ACHN (cell line): Measurements from ENCODE around the gene FBN1.

Experiments
- DNase-seq: peaks from one replicate; pipeline ENCODE4 v3.0.0-alpha.2; 2015
- in situ Hi-C: cut with HindIII; loops from 2 replicates; pipeline ENCODE4 v1.10.0; 2017; ENCODE audit warnings: low sequenced_read_pairs, low pct_ligation_motif_present, low pct_unique_long_range_greater_than_20kb

The FBN1 gene

DNA sequence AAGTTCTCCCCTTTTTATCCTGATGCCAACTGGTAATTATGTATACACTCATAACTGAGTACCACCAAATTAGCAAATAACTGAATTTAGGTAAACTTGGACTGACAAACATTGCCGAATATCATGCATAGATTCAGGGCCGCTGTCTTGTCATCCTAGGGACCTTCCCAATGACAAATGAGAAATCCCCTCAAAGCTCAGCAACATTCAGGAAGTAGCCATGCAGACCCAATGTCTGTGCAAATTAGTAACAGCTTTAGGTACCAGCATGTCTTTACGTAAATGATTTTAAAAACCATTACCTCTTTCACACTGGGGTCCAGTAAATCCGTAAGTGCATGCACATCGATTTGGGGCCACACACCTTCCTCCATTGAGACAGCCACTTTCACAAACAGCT is 49.5 kb downstream of the FBN1 start:
- DNase-seq, result no peak
- in situ Hi-C loops, result no loop called here

DNA sequence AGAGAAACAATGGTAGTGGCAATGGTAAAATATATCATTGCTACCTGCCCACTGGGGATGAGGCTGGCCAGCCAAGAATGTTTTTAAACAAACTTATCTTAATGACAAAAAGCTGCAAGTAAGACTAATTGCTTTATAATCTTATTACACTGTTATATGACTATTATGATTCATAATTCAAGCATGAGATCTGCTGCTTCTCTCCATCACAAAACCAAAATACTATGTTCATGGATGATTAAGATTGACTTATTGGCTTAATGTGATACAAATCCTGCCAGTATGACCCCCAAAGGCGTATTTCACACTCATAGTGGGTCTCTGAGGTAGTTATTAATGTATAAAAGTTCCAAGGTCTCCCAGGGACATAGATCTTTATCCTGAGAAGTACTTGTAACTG is 52.6 kb downstream of the FBN1 start:
- DNase-seq, result no peak

GRCh38 chr15:48592221-48592731 is 53.2 kb downstream of the FBN1 start:
- in situ Hi-C loops, result no loop called here
- no peak for DNase-seq

More for the DNA sequence above, 52.6 kb downstream of the FBN1 start:
- in situ Hi-C loops, result no loop called here

GRCh38 chr15:48590723-48591122 is 54.8 kb downstream of the FBN1 start:
- no peak for DNase-seq

DNA sequence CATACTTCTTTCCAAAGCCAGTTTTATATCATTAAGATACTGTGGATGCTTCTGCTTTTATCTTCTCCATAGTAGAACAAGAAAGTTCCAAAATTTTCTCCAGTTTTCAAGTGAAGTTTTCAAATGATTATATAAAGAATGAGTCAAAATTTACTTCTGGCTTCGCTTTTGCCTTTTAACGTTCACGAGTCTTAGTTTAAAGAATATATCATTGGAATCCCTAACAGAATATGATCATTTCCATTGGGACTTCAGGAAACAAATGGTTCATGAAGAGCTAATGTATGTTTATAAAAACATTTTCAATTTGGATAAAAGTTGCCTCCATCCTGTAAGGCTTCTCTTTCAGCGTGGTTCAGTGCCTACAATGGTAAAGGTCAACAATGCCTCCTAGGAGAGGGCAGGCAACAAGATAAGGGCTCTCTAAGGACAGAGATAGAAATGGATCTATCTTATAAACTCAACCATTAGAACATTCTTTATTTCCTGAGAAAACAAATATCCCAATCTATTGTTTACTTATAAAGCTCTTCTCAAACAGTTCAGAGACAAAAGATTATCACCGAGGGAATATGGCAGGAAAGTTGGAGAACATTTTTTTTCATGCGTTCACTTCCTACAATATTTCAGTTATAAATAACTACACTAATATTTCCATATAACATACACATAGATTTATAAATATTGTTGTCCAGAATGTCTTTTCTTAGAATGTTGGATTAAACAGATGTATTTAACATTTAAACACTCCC is 60.5 kb downstream of the FBN1 start:
- DNase-seq, result no peak
- in situ Hi-C loops, result no loop called here

More at GRCh38 chr15:48590723-48591122, 54.8 kb downstream of the FBN1 start:
- in situ Hi-C loops, result no loop called here

DNA sequence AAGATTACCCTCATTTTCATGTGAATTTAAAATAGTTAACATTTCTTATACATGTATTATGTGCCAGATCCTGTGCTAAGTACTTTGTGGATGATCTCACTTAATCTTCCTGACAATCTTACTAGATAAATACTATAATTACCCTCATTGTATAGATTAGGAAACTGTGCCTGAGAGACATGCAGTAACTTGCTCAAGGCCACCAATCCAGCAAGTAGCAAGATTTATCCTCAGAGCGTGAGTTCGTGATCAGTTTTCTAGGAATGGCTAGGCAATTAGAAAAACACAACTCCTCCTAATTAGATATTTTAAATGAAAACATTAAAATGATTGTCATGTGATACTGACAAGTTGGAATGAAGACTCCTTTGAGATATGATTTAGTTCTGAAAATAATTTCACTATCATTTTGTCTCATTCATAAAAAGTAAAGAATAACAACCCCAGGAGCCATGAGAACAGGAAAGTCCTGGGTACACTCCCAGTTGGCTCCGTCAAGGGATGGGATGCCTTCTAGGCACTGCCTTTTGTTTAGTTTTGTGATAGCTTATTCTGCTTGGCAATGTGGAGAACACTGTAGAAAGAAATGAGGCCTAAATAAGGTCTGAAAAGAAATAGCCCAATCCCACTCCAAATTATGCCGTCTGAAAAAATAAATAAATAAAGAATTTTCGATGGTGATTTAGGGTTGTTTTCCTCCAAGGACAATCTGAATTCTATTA is 61.3 kb downstream of the FBN1 start:
- DNase-seq, result no peak
- in situ Hi-C loops, result no loop called here

GRCh38 chr15:48582452-48583247 is 62.9 kb downstream of the FBN1 start:
- no peak for DNase-seq
- in situ Hi-C loops, result no loop called here

GRCh38 chr15:48581219-48581618 is 64.3 kb downstream of the FBN1 start:
- in situ Hi-C loops, result no loop called here
- no peak for DNase-seq

DNA sequence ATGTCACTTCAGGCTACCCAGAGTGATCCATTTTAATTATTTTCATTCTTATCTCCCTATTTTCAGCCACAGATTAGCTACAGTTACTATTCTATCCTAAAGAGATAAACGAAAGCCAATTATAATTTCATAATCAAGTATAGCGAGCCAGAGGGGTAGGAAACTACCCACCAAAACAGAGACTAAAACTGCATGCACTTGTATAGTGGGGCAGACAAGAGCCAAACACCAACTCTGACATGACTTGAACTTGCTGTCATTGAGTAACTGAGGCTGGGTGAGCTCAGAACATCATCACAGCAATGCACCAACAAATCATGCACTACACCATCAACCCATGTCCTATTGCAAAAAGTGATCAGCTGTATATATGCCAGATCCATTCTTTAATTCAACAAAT is 64.8 kb downstream of the FBN1 start:
- DNase-seq, result no peak
- in situ Hi-C loops, result no loop called here

DNA sequence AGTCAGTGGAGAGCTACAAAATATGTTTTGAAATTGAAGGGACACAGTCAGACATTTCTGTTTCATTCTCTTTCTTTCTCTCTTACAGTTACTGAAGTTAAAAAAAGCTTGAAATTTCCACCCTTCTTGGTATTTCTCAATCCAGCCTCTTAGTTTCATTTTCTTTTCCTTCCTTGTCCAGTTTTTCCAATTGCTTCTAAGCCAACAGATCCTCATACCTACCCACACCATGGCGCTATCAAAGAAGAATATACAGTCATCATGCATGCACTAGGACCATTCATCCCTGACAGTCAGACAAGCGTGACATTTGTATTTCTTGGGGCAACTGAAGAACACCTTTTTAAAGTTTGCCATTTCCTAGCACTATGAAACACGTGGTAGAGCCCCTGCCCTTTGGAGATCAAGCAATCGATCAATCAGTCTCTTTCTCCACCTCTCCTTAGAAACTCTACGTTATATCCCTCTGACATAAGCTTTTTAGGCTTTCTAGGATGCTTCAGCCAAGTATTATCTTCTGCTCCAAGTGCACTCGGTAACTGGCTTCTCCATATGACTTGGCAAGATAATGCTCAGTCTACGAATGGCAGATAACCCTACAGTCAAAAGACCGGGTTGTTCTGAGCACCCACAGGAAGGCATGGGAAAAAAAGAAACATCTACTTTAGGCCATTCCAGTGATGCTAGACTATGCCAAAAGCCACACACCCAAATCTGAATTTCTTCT is 65.4 kb downstream of the FBN1 start:
- DNase-seq, result peak; percentile 44
- in situ Hi-C loops, result no loop called here

DNA sequence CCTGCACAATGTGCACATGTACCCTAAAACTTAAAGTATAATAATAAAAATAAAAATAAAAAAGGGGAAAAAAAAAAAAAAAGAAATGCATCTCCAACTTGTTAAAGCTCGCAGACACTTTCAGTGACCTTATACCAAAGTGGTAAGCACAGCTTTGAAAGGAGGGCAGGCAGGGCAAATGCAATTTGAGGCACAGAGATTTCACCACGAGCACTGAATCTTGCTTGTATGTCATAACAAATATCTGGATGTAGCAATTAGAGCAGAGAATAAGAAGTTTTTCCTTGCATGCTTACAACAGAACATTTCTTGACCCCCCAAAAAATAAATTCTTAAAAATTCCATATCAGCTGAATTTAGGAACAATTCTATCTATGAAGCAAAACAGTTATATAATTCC is 66.5 kb downstream of the FBN1 start:
- no peak for DNase-seq
- in situ Hi-C loops, result no loop called here

GRCh38 chr15:48577469-48577868 is 68.0 kb downstream of the FBN1 start:
- in situ Hi-C loops, result no loop called here
- DNase-seq, result no peak

DNA sequence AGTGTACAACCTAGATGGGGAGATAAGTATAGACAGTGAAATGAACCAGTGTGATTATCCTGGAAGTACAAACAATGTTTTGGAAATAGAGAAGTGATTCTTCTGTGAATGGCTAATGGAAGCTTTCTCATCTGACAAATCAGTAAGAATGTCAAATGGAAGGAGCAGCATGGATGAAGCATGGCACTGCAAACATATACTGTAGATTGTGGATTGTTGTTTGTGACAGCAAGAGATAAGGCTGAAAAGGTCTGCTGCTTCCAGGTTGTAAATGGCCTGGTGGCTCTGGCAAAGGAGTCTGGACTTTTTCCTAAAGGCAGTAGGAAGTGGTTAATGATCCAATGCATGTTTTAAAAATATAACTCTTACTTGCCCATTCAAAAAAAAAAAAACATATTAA is 71.3 kb downstream of the FBN1 start:
- DNase-seq, result no peak
- in situ Hi-C loops, result no loop called here

DNA sequence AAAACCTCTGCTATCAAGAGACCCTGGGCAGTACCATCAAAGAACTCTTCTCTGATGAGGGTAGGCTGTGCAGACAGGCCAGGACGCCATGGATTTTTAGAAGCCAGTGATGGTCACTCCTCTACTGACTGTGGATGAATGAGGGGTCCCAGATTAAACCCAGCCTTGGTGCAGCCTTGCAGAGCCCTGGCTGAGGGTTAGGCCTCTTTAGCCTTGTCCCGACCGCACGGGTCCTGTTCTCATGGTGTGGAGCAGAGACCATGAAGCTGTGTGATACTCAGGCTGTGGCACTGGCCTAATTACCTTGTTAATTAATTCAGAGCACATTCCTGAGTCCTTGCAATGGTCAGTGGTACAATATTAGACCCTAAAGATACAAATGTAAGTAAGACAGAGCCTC is 71.7 kb downstream of the FBN1 start:
- no peak for DNase-seq
- in situ Hi-C loops, result no loop called here

GRCh38 chr15:48572823-48573222 is 72.7 kb downstream of the FBN1 start:
- in situ Hi-C loops, result no loop called here
- DNase-seq, result no peak

DNA sequence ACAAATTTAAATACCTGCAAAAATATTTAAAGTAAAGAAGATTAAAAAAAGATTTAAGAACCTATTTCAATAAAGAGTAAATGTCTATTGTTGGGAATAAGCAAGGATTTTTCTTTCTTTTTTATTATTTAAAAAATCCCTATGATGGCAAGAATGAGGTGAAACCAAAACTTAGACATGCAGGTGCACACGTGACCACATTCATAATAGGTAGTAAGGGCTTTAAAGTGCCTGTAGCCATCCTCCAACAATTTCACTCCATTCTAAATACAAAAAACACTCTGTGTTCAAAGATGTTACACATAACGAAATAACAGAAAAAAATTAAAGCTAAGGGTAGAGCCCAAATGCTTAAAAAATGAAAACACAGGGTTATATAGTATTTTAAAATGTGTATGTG is 74.0 kb downstream of the FBN1 start:
- in situ Hi-C loops, result no loop called here

DNA sequence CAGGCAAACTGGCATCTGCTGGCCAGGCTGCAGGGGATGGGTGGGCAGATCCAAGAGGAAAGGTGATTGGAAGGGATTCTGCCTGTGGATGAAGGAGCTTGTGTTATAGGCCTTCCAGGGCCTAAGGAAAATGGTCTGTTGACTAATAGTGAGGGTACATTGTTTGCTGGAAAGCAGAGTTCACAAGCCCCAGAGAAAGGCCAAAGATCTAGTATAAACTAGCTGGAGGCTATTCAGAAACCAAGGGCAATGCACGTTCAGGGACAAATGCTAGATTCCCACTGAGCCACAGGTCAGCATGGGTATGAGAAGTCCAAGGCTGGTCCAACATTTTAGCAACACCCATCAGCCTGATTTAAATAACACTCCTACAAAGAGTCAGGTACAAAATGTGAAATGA is 74.7 kb downstream of the FBN1 start:
- no peak for DNase-seq
- in situ Hi-C loops, result no loop called here

More for the DNA sequence above, 74.0 kb downstream of the FBN1 start:
- no peak for DNase-seq

GRCh38 chr15:48569591-48570302 is 75.8 kb downstream of the FBN1 start:
- in situ Hi-C loops, result no loop called here
- DNase-seq, result no peak
